HCT116 (cell line): ENCODE measurements around the gene HS3ST2. TPM values are rescaled to one million over a fixed set of nuclear protein-coding genes. Genes with fewer than 3 reads are reported as not detected.
"Not testable (repeated sequence)": the region's sequence is repeated elsewhere in the genome, so short reads cannot be mapped to it uniquely, and the experiment has no call there.

Experiments used
- ATAC-seq: fragments of 200-7000 bp; cut with Tn5 transposase; 2 replicates; pipeline ENCODE4 v1.9.1; 2020; ENCODE audit warnings: mild to moderate bottlenecking, moderate library complexity
- BruUV-seq: library from RNA; stranded (reverse); fragments of 400-500 nt; replicated peaks from 2 replicates; lab custom pipeline; 2021; lab: Mats Ljungman, UMichigan
- CTCF ChIA-PET: fragments of 300-600 bp; sonication (Branson Sonifier 250); formaldehyde crosslinking; loops from one replicate; lab custom pipeline; 2021; ENCODE audit warnings: antibody characterized with exemption; lab: Charles Lee
- POLR2A ChIA-PET: fragments of 300-600, 350-600 bp; sonication (Branson Sonifier 250); formaldehyde crosslinking; loops from one replicate; lab custom pipeline; 2021; ENCODE audit warnings: antibody characterized with exemption; lab: Charles Lee
- RAD21 ChIA-PET, 2 experiments: fragments of 300-600 bp; sonication (Branson Sonifier 250); formaldehyde crosslinking; loops; one replicate each; lab custom pipeline; 2023; ENCODE audit warnings: low total read pairs in 2 of 2; ENCODE audit not compliant: uncharacterized antibody in 2 of 2, unreplicated experiment in 2 of 2, low non-redundant PET in 1 of 2; lab: Charles Lee
- DNase-seq: peaks from one replicate; pipeline ENCODE4 v3.0.0-alpha.2; 2010; ENCODE audit warnings: low read depth, low spot score
- H2AFZ ChIP-seq: fragments of 200-600 bp; shearing (Covaris generic), sonication (generic); 2 replicates; pipeline ENCODE4 v1.6.1; 2017; ENCODE audit warnings: low read depth, mixed run types, mixed read lengths, antibody characterized with exemption, low read length; ENCODE audit not compliant: poor library complexity, severe bottlenecking
- H3K27ac ChIP-seq: 2 replicates; pipeline ENCODE4 v1.5.1; 2012; ENCODE audit warnings: low read depth, low read length
- H3K27me3 ChIP-seq: fragments of 200-600 bp; sonication (generic); 2 replicates; pipeline ENCODE4 v1.6.1; 2016; ENCODE audit warnings: mixed run types, low read length, mixed read lengths; ENCODE audit not compliant: insufficient read depth
- H3K36me3 ChIP-seq, 2 experiments: fragments of 200-500 bp in 1 of 2; fragments of 200-600 bp in 1 of 2; sonication (Bioruptor generic) in 1 of 2; sonication (generic) in 1 of 2; 2 replicates each; pipeline versions ENCODE4 v1.5.1 to v1.6.1; 2014 to 2016; ENCODE audit warnings: low read length in 2 of 2, inconsistent platforms in 1 of 2, mixed read lengths in 1 of 2, mixed run types in 1 of 2; ENCODE audit not compliant: insufficient read depth in 2 of 2, control insufficient read depth in 1 of 2
- H3K4me1 ChIP-seq, 2 experiments: fragments of 200-600 bp in 1 of 2; sonication (generic) in 1 of 2; 2 replicates each; pipeline versions ENCODE4 v1.5.1 to v1.6.1; 2012 to 2017; ENCODE audit warnings: low read length in 2 of 2, inconsistent platforms in 1 of 2, mild to moderate bottlenecking in 1 of 2, mixed read lengths in 1 of 2, mixed run types in 1 of 2, moderate library complexity in 1 of 2; ENCODE audit not compliant: insufficient read depth in 2 of 2, control insufficient read depth in 1 of 2
- H3K4me2 ChIP-seq: fragments of 200-600 bp; sonication (generic); 2 replicates; pipeline ENCODE4 v1.6.1; 2017; ENCODE audit warnings: mixed run types, low read length, mixed read lengths
- H3K4me3 ChIP-seq, 2 experiments: fragments of 200-600 bp in 1 of 2; sonication (generic) in 1 of 2; replicated peaks in 1 of 2; 2 replicates each; pipeline ENCODE4 v1.5.1; 2011 to 2016; ENCODE audit warnings: low read length in 2 of 2, control low read depth in 1 of 2, low read depth in 1 of 2, mild to moderate bottlenecking in 1 of 2, mixed read lengths in 1 of 2, mixed run types in 1 of 2
- H3K79me2 ChIP-seq: fragments of 200-600 bp; sonication (generic); 2 replicates; pipeline ENCODE4 v1.6.1; 2017; ENCODE audit warnings: mild to moderate bottlenecking, mixed run types, low read length, moderate library complexity, mixed read lengths; ENCODE audit not compliant: insufficient read depth
- H3K9ac ChIP-seq: fragments of 200-600 bp; sonication (generic); 2 replicates; pipeline ENCODE4 v1.6.1; 2016; ENCODE audit warnings: low read length, mixed read lengths
- H3K9me2 ChIP-seq: fragments of 200-600 bp; sonication (generic), shearing (Covaris generic); 2 replicates; pipeline ENCODE4 v1.6.1; 2017; ENCODE audit warnings: mixed run types, mild to moderate bottlenecking, moderate library complexity; ENCODE audit not compliant: insufficient read depth
- H3K9me3 ChIP-seq, 2 experiments: fragments of 200-500 bp in 1 of 2; fragments of 200-600 bp in 1 of 2; sonication (Bioruptor generic) in 1 of 2; sonication (generic) in 1 of 2; 2 replicates each; pipeline ENCODE4 v1.6.1; 2014 to 2017; ENCODE audit warnings: low read length in 2 of 2, mixed read lengths in 2 of 2, inconsistent platforms in 1 of 2, low read depth in 1 of 2, mild to moderate bottlenecking in 1 of 2, mixed run types in 1 of 2, moderate library complexity in 1 of 2; ENCODE audit not compliant: control insufficient read depth in 1 of 2, insufficient read depth in 1 of 2
- H4K20me1 ChIP-seq: fragments of 200-600 bp; sonication (generic), shearing (Covaris generic); 2 replicates; pipeline ENCODE4 v1.6.1; 2017; ENCODE audit warnings: mixed run types, mild to moderate bottlenecking, moderate library complexity; ENCODE audit not compliant: insufficient read depth
- CBX3 ChIP-seq: IDR thresholded peaks from 2 replicates; pipeline ENCODE4 v1.6.1; 2012; ENCODE audit warnings: low read depth
- CEBPB ChIP-seq: IDR thresholded peaks from 2 replicates; pipeline ENCODE4 v1.6.1; 2012; ENCODE audit warnings: low read depth
- ELF1 ChIP-seq: IDR thresholded peaks from 2 replicates; pipeline ENCODE4 v1.6.1; 2012; ENCODE audit warnings: low read depth, borderline replicate concordance
- EZH2 ChIP-seq: fragments of 200-600 bp; sonication (generic); IDR thresholded peaks from 2 replicates; pipeline ENCODE4 v1.6.1; 2017; ENCODE audit warnings: antibody characterized with exemption, mixed run types
- POLR2AphosphoS5 ChIP-seq: IDR thresholded peaks from 2 replicates; pipeline ENCODE4 v1.6.1; 2011; ENCODE audit warnings: mild to moderate bottlenecking, low read depth, low read length, moderate library complexity
- SP1 ChIP-seq: IDR thresholded peaks from 2 replicates; pipeline ENCODE4 v1.6.1; 2012; ENCODE audit warnings: low read depth
- intact Hi-C: fragments of 100-400 bp; cut with micrococcal nuclease; formaldehyde crosslinking; loops from 2 replicates; pipeline ENCODE4 v1.10.0; 2022
- total RNA-seq: library from RNA; stranded (reverse); gene quantifications from one replicate; pipeline ENCODE4 v1.2.1, GENCODE V29; 2021; ENCODE audit not compliant: unreplicated experiment
- TF ChIP-seq, protein P1 (sequence below): IDR thresholded peaks from 2 replicates; pipeline ENCODE4 v1.6.1; 2011; ENCODE audit warnings: mild to moderate bottlenecking, low read length, moderate library complexity; ENCODE audit not compliant: insufficient replicate concordance; ENCODE audit errors: extremely low read depth
- TF ChIP-seq, protein P2 (sequence below), 3 experiments: fragments of 200-600 bp in 1 of 3; sonication (generic) in 1 of 3; IDR thresholded peaks in 2 of 3; conservative IDR thresholded peaks in 1 of 3; 2 replicates each; pipeline ENCODE4 v1.5.1; 2012 to 2017; ENCODE audit warnings: low read depth in 2 of 3, low read length in 2 of 3, antibody characterized with exemption in 1 of 3, borderline replicate concordance in 1 of 3, control low read depth in 1 of 3, mild to moderate bottlenecking in 1 of 3, mixed read lengths in 1 of 3, mixed run types in 1 of 3, moderate library complexity in 1 of 3; ENCODE audit not compliant: insufficient read depth in 1 of 3

The HS3ST2 gene
- total RNA-seq, 1 experiment from 2014 or later, result not detected

GRCh38 chr16:22816475-22816874 lies 2.5 kb downstream of the HS3ST2 start:
- no peaks in the 10 kb centered on the region for H3K9me2 ChIP-seq
- POLR2A ChIA-PET, result no interaction called here
- no peaks in the 10 kb centered on the region for H4K20me1 ChIP-seq
- DNase-seq (no peak), ATAC-seq (no peak)
- H3K79me2 ChIP-seq, result no peaks in the 10 kb centered on the region
- CTCF ChIA-PET, result no interaction called here
- no peak overlapping the region for H3K4me3 ChIP-seq
- no peak overlapping the region for H3K27ac ChIP-seq
- no peaks in the 10 kb centered on the region for H3K4me1 ChIP-seq
- intact Hi-C loops, result no loop called here
- no peaks in the 10 kb centered on the region for H3K36me3 ChIP-seq
- no peak overlapping the region for H3K4me2 ChIP-seq
- H3K9me3 ChIP-seq, result no peaks in the 10 kb centered on the region
- H3K27me3 ChIP-seq, result peaks cover 30% of the 10 kb centered on the region
- no TSS peak for BruUV-seq
- RAD21 ChIA-PET, result no interaction called here
- TF ChIP-seq, protein P1, sequence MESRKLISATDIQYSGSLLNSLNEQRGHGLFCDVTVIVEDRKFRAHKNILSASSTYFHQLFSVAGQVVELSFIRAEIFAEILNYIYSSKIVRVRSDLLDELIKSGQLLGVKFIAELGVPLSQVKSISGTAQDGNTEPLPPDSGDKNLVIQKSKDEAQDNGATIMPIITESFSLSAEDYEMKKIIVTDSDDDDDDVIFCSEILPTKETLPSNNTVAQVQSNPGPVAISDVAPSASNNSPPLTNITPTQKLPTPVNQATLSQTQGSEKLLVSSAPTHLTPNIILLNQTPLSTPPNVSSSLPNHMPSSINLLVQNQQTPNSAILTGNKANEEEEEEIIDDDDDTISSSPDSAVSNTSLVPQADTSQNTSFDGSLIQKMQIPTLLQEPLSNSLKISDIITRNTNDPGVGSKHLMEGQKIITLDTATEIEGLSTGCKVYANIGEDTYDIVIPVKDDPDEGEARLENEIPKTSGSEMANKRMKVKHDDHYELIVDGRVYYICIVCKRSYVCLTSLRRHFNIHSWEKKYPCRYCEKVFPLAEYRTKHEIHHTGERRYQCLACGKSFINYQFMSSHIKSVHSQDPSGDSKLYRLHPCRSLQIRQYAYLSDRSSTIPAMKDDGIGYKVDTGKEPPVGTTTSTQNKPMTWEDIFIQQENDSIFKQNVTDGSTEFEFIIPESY, result no peak
- no peak for TF ChIP-seq SP1
- TF ChIP-seq CBX3, result no peak
- TF ChIP-seq EZH2, result no peak
- TF ChIP-seq, protein P2, sequence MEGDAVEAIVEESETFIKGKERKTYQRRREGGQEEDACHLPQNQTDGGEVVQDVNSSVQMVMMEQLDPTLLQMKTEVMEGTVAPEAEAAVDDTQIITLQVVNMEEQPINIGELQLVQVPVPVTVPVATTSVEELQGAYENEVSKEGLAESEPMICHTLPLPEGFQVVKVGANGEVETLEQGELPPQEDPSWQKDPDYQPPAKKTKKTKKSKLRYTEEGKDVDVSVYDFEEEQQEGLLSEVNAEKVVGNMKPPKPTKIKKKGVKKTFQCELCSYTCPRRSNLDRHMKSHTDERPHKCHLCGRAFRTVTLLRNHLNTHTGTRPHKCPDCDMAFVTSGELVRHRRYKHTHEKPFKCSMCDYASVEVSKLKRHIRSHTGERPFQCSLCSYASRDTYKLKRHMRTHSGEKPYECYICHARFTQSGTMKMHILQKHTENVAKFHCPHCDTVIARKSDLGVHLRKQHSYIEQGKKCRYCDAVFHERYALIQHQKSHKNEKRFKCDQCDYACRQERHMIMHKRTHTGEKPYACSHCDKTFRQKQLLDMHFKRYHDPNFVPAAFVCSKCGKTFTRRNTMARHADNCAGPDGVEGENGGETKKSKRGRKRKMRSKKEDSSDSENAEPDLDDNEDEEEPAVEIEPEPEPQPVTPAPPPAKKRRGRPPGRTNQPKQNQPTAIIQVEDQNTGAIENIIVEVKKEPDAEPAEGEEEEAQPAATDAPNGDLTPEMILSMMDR (IDR thresholded peaks at IDR 0.05 in 2 of 3, conservative IDR thresholded peaks at IDR 0.05 in 1 of 3; ENCODE audit: borderline replicate concordance in 1 of 3, insufficient read depth in 1 of 3, low read depth in 2 of 3, low read length in 2 of 3), result no peak
- no peak for TF ChIP-seq ELF1
- TF ChIP-seq CEBPB, result no peak
- TF ChIP-seq POLR2AphosphoS5, result no peak
- no peak overlapping the region for H2AFZ ChIP-seq
- H3K9ac ChIP-seq, result no peak overlapping the region

- H3K9ac ChIP-seq, H2AFZ ChIP-seq, H3K4me2 ChIP-seq, H3K4me3 ChIP-seq, DNase-seq, H3K79me2 ChIP-seq, intact Hi-C loops, H3K9me2 ChIP-seq, H3K36me3 ChIP-seq, H3K4me1 ChIP-seq, POLR2A ChIA-PET, H3K9me3 ChIP-seq, BruUV-seq, ATAC-seq, CTCF ChIA-PET, H4K20me1 ChIP-seq, H3K27ac ChIP-seq, RAD21 ChIA-PET: not testable (repeated sequence)
- H3K27me3 ChIP-seq, result peaks cover 34% of the 10 kb centered on the region
Measured at GRCh38 chr16:22818736-22819135, 4.8 kb downstream of the HS3ST2 start.
